ENCODE data around the gene PCNX1. TPM values are rescaled to one million over a fixed set of nuclear protein-coding genes. Genes with fewer than 3 reads are reported as not detected.
A peak's percentile ranks its signal among the peaks of the same experiment; 100 is the strongest.

PCNX1 gene
- total and polyA plus RNA-seq, 9 of the 15 experiments (the other 6 are each of a cell fraction or from before 2014, with no cell fraction given) = 0.30 to 4.5 (median 2.3) TPM

DNA sequence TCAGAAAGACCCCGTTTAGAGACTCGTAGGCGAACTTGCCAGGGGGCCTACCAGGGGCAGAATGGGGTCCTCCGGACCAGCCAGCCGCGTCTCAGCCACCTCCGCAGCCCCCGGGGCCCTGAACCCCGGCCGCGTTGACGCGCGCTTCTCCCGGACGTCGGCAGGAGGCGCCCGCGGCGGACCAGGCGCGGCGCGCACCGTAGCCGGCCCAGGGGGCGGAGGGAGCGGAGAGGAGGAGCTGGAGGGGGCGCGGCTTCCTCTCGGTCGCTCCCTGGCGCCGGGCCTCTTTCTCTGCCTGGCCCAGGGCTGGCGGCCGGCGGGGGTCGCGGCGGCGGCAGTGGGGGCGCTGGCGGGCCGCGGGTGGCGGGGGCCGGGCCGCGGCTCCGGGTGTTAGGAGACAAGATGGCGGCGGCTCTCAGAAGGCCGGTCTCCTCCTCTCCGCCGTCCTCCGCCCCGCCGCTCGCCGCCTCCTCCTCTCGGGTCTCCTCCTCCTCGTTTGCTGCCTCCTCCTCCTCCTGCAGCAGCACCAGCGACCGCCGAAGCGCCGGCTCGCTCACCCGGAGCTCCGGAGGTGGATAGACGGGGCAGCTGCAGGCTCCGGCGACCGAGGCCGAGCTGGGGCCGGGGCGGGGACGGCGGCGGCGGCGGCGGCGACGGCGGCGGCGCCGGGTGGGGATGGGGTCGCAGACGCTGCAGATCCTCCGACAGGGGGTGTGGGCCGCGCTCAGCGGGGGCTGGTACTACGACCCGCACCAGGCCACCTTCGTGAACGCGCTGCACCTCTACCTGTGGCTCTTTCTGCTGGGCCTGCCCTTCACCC, at the start of gene PCNX1 (continued):
- no peak for TF ChIP-seq ATF1 (CRISPR knock-in tag; IDR thresholded peaks at IDR 0.05)
- peak; percentile 37; the same call in 1 of the 2 replicates for TF ChIP-seq ATF1 (tag; IDR thresholded peaks at IDR 0.05)
- no peak for TF ChIP-seq HSF4 (CRISPR knock-in tag; IDR thresholded peaks at IDR 0.05; ENCODE audit: borderline replicate concordance)
- no peak for TF ChIP-seq HMG20A (CRISPR knock-in tag; conservative IDR thresholded peaks at IDR 0.05)
- no peak for TF ChIP-seq TCF7L2 (IDR thresholded peaks at IDR 0.05; ENCODE audit: low read depth, low read length)
- TF ChIP-seq PCBP2 (IDR thresholded peaks at IDR 0.05; ENCODE audit: low read depth, low read length, poor library complexity, severe bottlenecking) = no peak
- TF ChIP-seq, protein P1, sequence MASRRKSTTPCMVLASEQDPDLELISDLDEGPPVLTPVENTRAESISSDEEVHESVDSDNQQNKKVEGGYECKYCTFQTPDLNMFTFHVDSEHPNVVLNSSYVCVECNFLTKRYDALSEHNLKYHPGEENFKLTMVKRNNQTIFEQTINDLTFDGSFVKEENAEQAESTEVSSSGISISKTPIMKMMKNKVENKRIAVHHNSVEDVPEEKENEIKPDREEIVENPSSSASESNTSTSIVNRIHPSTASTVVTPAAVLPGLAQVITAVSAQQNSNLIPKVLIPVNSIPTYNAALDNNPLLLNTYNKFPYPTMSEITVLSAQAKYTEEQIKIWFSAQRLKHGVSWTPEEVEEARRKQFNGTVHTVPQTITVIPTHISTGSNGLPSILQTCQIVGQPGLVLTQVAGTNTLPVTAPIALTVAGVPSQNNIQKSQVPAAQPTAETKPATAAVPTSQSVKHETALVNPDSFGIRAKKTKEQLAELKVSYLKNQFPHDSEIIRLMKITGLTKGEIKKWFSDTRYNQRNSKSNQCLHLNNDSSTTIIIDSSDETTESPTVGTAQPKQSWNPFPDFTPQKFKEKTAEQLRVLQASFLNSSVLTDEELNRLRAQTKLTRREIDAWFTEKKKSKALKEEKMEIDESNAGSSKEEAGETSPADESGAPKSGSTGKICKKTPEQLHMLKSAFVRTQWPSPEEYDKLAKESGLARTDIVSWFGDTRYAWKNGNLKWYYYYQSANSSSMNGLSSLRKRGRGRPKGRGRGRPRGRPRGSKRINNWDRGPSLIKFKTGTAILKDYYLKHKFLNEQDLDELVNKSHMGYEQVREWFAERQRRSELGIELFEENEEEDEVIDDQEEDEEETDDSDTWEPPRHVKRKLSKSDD (conservative IDR thresholded peaks at IDR 0.05; ENCODE audit: low read length) = no peak
- no peak for TF ChIP-seq SIRT6 (IDR thresholded peaks at IDR 0.05; ENCODE audit: low read depth, low read length)
- TF ChIP-seq ZNF75A (CRISPR knock-in tag; IDR thresholded peaks at IDR 0.05) = no peak
- 0 out of 2 replicates have a peak, but pooled peaks have one; percentile 8 for TF ChIP-seq SMC3 (conservative IDR thresholded peaks at IDR 0.05; ENCODE audit: insufficient read depth, low read depth, low read length)
- no peak for TF ChIP-seq ELF2 (CRISPR knock-in tag; IDR thresholded peaks at IDR 0.05)
- no peak for TF ChIP-seq RFX1 (IDR thresholded peaks at IDR 0.05)
- no peak for TF ChIP-seq ZNF212 (CRISPR knock-in tag; IDR thresholded peaks at IDR 0.05)
- no peak for TF ChIP-seq RBM14 (IDR thresholded peaks at IDR 0.05; ENCODE audit: borderline replicate concordance, insufficient read depth, low read depth, low read length)
- TF ChIP-seq HNRNPK (IDR thresholded peaks at IDR 0.05; ENCODE audit: low read depth, low read length, poor library complexity, severe bottlenecking) = no peak
- TF ChIP-seq SRF (CRISPR knock-in tag; IDR thresholded peaks at IDR 0.05) = no peak
- no peak for TF ChIP-seq EWSR1 (IDR thresholded peaks at IDR 0.05; ENCODE audit: borderline replicate concordance, low read depth, partially characterized antibody)
- TF ChIP-seq, protein P2, sequence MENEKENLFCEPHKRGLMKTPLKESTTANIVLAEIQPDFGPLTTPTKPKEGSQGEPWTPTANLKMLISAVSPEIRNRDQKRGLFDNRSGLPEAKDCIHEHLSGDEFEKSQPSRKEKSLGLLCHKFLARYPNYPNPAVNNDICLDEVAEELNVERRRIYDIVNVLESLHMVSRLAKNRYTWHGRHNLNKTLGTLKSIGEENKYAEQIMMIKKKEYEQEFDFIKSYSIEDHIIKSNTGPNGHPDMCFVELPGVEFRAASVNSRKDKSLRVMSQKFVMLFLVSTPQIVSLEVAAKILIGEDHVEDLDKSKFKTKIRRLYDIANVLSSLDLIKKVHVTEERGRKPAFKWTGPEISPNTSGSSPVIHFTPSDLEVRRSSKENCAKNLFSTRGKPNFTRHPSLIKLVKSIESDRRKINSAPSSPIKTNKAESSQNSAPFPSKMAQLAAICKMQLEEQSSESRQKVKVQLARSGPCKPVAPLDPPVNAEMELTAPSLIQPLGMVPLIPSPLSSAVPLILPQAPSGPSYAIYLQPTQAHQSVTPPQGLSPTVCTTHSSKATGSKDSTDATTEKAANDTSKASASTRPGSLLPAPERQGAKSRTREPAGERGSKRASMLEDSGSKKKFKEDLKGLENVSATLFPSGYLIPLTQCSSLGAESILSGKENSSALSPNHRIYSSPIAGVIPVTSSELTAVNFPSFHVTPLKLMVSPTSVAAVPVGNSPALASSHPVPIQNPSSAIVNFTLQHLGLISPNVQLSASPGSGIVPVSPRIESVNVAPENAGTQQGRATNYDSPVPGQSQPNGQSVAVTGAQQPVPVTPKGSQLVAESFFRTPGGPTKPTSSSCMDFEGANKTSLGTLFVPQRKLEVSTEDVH (IDR thresholded peaks at IDR 0.05; ENCODE audit: low read depth, partially characterized antibody) = no peak
- no peak for TF ChIP-seq KHSRP (IDR thresholded peaks at IDR 0.05)
- TF ChIP-seq SMARCB1 (IDR thresholded peaks at IDR 0.05; ENCODE audit: insufficient read length, low read depth) = no peak
- no peak for TF ChIP-seq ZFP1 (CRISPR knock-in tag; IDR thresholded peaks at IDR 0.05)
- no peak for TF ChIP-seq STAG1 (CRISPR knock-in tag; IDR thresholded peaks at IDR 0.05; ENCODE audit: borderline replicate concordance)
- TF ChIP-seq ZNF282 (CRISPR knock-in tag; IDR thresholded peaks at IDR 0.05) = no peak
- TF ChIP-seq ZNF133 (CRISPR knock-in tag; IDR thresholded peaks at IDR 0.05) = no peak
- no peak for TF ChIP-seq THRAP3 (IDR thresholded peaks at IDR 0.05; ENCODE audit: borderline replicate concordance)
